WTC11 (cell line): ENCODE results near the gene PLEKHA5.

Experiments
- CBFB ChIP-seq: sonication (generic); formaldehyde crosslinking; IDR thresholded peaks from 2 replicates; pipeline ENCODE4 v1.8.1; 2022; ENCODE audit warnings: mild to moderate bottlenecking, low read depth, missing genetic modification reagents
- ESRRA ChIP-seq: sonication (generic); formaldehyde crosslinking; IDR thresholded peaks from 2 replicates; pipeline ENCODE4 v1.8.1; 2022; ENCODE audit warnings: mild to moderate bottlenecking, missing genetic modification reagents, borderline replicate concordance
- SP1 ChIP-seq: sonication (generic); formaldehyde crosslinking; conservative IDR thresholded peaks from 2 replicates; pipeline ENCODE4 v1.8.1; 2022; ENCODE audit warnings: missing genetic modification reagents
- ZNF121 ChIP-seq: sonication (generic); formaldehyde crosslinking; IDR thresholded peaks from 2 replicates; pipeline ENCODE4 v1.8.0; 2023; ENCODE audit warnings: missing genetic modification reagents
- TF ChIP-seq, protein P1 (sequence below): fragments of 200-600 bp; IDR thresholded peaks from 2 replicates; pipeline ENCODE4 v1.8.0; 2022; ENCODE audit warnings: antibody characterized with exemption
- TF ChIP-seq, protein P2 (sequence below): sonication (generic); formaldehyde crosslinking; conservative IDR thresholded peaks from 2 replicates; pipeline ENCODE4 v1.8.1; 2023; ENCODE audit warnings: mild to moderate bottlenecking, low read depth, missing genetic modification reagents, moderate library complexity
- TF ChIP-seq, protein P3 (sequence below): sonication (generic); formaldehyde crosslinking; IDR thresholded peaks from 2 replicates; pipeline ENCODE4 v1.8.0; 2022; ENCODE audit warnings: mild to moderate bottlenecking, missing genetic modification reagents

DNA sequence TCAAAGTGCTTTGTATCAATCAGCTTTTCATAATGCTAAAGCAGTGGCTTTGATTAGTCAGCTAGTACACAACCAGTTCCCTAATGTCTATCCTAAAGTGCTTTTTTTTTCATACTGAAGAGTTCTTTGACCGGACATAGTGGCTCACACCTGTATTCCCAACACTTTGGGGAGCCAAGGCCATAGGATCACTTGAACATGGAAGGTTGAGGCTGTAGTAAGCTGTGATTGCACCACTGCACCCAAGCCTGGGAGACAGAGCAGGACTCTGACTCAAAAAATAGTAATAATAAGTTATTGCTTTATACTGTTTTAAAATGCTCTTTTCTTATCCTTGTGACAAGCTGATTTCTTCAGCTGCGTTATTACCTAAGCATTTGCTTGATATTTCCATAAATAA, 155.1 kb downstream of the PLEKHA5 start:
- no peak for TF ChIP-seq SP1 (CRISPR knock-in tag)
- TF ChIP-seq, protein P1, sequence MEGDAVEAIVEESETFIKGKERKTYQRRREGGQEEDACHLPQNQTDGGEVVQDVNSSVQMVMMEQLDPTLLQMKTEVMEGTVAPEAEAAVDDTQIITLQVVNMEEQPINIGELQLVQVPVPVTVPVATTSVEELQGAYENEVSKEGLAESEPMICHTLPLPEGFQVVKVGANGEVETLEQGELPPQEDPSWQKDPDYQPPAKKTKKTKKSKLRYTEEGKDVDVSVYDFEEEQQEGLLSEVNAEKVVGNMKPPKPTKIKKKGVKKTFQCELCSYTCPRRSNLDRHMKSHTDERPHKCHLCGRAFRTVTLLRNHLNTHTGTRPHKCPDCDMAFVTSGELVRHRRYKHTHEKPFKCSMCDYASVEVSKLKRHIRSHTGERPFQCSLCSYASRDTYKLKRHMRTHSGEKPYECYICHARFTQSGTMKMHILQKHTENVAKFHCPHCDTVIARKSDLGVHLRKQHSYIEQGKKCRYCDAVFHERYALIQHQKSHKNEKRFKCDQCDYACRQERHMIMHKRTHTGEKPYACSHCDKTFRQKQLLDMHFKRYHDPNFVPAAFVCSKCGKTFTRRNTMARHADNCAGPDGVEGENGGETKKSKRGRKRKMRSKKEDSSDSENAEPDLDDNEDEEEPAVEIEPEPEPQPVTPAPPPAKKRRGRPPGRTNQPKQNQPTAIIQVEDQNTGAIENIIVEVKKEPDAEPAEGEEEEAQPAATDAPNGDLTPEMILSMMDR: no peak
- TF ChIP-seq, protein P2, sequence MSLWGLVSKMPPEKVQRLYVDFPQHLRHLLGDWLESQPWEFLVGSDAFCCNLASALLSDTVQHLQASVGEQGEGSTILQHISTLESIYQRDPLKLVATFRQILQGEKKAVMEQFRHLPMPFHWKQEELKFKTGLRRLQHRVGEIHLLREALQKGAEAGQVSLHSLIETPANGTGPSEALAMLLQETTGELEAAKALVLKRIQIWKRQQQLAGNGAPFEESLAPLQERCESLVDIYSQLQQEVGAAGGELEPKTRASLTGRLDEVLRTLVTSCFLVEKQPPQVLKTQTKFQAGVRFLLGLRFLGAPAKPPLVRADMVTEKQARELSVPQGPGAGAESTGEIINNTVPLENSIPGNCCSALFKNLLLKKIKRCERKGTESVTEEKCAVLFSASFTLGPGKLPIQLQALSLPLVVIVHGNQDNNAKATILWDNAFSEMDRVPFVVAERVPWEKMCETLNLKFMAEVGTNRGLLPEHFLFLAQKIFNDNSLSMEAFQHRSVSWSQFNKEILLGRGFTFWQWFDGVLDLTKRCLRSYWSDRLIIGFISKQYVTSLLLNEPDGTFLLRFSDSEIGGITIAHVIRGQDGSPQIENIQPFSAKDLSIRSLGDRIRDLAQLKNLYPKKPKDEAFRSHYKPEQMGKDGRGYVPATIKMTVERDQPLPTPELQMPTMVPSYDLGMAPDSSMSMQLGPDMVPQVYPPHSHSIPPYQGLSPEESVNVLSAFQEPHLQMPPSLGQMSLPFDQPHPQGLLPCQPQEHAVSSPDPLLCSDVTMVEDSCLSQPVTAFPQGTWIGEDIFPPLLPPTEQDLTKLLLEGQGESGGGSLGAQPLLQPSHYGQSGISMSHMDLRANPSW (CRISPR knock-in tag): no peak
- no peak for TF ChIP-seq ZNF121
- TF ChIP-seq CBFB (CRISPR knock-in tag): no peak
- no peak for TF ChIP-seq ESRRA
- TF ChIP-seq, protein P3, sequence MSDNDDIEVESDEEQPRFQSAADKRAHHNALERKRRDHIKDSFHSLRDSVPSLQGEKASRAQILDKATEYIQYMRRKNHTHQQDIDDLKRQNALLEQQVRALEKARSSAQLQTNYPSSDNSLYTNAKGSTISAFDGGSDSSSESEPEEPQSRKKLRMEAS (CRISPR knock-in tag): no peak
